Type B pancreatic cell (in vitro differentiated cells): ENCODE data around the gene KAT2B. TPM values are rescaled to one million over a fixed set of nuclear protein-coding genes. Genes with fewer than 3 reads are reported as not detected.

Source experiments
- DNase-seq: peaks from one replicate; pipeline ENCODE4 v3.0.0; 2021; ENCODE audit warnings: mixed read lengths; ENCODE audit not compliant: unreplicated experiment; ENCODE audit errors: extremely low spot score
- H3K27ac Mint-ChIP-seq: 2 replicates; pipeline ENCODE4 v1.8.0; 2021; ENCODE audit warnings: mild to moderate bottlenecking, mixed read lengths
- H3K27me3 Mint-ChIP-seq: 2 replicates; pipeline ENCODE4 v1.8.0; 2021; ENCODE audit warnings: mixed read lengths
- H3K36me3 Mint-ChIP-seq: 2 replicates; pipeline ENCODE4 v1.8.0; 2021; ENCODE audit warnings: mixed read lengths
- H3K4me1 Mint-ChIP-seq: one replicate; pipeline ENCODE4 v1.8.0; 2021; ENCODE audit warnings: mixed read lengths; ENCODE audit not compliant: unreplicated experiment
- H3K4me3 Mint-ChIP-seq: 2 replicates; pipeline ENCODE4 v1.8.0; 2021; ENCODE audit warnings: mild to moderate bottlenecking, mixed read lengths
- H3K9me3 Mint-ChIP-seq: 2 replicates; pipeline ENCODE4 v1.8.0; 2021; ENCODE audit warnings: mixed read lengths
- total RNA-seq: library from RNA; stranded (reverse); gene quantifications from 2 replicates; pipeline ENCODE4 v1.2.1, GENCODE V29; 2021; ENCODE audit warnings: low replicate concordance
- TF ChIP-seq, protein P1 (sequence below): fragments of 200-600 bp; sonication (generic); conservative IDR thresholded peaks from 2 replicates; pipeline ENCODE4 v1.5.0; 2021; ENCODE audit warnings: antibody characterized with exemption, mild to moderate bottlenecking

KAT2B gene
- total RNA-seq, 1 donor from 2014 or later, result 13.2 TPM

DNA sequence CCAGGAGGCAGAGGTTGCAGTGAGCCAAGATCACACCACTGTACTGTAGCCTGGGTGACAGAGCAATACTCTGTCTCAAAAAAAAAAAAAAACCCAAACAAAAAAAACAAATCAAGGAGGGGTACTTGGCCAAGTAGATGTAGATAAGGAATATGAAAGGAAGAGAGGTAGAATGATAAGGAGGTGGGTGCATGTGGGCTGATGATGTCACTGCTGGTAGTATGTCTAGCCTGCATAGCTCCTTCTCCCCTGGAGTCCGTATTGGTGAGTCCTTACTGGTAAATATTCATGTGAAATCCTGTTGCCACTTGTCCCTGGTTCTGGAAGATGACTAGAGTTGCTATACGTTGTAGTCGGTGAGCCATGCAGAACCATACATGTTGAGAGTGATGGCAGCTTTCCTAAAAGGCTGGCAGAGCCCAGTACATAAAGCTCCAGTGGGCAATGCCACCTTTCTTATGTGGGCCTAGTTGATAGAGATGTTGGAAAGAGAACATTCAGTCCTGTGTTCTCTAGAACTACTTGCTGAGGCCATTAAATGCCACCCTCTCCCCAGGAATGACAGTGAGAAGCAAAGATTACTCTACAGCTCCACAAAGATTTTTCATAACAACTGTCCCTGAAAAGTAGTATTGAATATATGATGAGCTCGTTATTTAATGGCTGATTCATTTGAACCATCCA, 11.0 kb downstream of the KAT2B start:
- TF ChIP-seq, protein P1, sequence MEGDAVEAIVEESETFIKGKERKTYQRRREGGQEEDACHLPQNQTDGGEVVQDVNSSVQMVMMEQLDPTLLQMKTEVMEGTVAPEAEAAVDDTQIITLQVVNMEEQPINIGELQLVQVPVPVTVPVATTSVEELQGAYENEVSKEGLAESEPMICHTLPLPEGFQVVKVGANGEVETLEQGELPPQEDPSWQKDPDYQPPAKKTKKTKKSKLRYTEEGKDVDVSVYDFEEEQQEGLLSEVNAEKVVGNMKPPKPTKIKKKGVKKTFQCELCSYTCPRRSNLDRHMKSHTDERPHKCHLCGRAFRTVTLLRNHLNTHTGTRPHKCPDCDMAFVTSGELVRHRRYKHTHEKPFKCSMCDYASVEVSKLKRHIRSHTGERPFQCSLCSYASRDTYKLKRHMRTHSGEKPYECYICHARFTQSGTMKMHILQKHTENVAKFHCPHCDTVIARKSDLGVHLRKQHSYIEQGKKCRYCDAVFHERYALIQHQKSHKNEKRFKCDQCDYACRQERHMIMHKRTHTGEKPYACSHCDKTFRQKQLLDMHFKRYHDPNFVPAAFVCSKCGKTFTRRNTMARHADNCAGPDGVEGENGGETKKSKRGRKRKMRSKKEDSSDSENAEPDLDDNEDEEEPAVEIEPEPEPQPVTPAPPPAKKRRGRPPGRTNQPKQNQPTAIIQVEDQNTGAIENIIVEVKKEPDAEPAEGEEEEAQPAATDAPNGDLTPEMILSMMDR, result no peak
- H3K27ac Mint-ChIP-seq, result no peak overlapping the region
- no peak overlapping the region for H3K4me3 Mint-ChIP-seq
- DNase-seq, result no peak
- peaks cover 10% of the 10 kb centered on the region for H3K9me3 Mint-ChIP-seq
- no peaks in the 10 kb centered on the region for H3K27me3 Mint-ChIP-seq
- no peaks in the 10 kb centered on the region for H3K36me3 Mint-ChIP-seq
- H3K4me1 Mint-ChIP-seq, result peaks cover 25% of the 10 kb centered on the region

DNA sequence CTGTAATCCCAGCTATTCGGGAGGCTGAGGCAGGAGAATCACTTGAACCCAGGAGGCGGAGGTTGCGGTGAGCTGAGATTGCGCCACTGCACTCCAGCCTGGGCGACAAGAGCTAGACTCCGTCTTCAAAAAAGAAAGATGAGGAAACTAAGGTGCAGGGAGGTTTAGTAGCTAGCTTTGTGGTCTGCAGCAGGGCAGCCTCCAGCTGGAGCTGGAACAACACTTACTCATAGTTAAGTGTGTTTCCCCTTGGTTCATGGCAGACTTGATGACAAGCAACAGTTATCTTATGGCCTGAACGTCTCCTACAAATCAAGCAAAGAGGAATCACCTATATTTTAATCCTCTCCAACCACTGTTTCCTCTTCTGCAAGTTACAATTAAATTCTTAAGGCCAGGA, 12.6 kb downstream of the KAT2B start:
- Mint-ChIP-seq H3K27ac (no peak overlapping the region), H3K27me3 (no peaks in the 10 kb centered on the region), H3K4me1 (peaks cover 21% of the 10 kb centered on the region), H3K36me3 (no peaks in the 10 kb centered on the region), H3K4me3 (no peak overlapping the region), H3K9me3 (peaks cover 10% of the 10 kb centered on the region)
- TF ChIP-seq, protein P1, result no peak
- DNase-seq, result no peak

- Mint-ChIP-seq H3K27me3 (no peaks in the 10 kb centered on the region), H3K9me3 (peaks cover 5% of the 10 kb centered on the region), H3K4me1 (peaks cover 7% of the 10 kb centered on the region), H3K4me3 (no peak overlapping the region), H3K27ac (no peak overlapping the region), H3K36me3 (no peaks in the 10 kb centered on the region)
- TF ChIP-seq, protein P1, result no peak
- no peak for DNase-seq
These were observed 14.3 kb downstream of the KAT2B start for GRCh38 chr3:20054549-20054987.

DNA sequence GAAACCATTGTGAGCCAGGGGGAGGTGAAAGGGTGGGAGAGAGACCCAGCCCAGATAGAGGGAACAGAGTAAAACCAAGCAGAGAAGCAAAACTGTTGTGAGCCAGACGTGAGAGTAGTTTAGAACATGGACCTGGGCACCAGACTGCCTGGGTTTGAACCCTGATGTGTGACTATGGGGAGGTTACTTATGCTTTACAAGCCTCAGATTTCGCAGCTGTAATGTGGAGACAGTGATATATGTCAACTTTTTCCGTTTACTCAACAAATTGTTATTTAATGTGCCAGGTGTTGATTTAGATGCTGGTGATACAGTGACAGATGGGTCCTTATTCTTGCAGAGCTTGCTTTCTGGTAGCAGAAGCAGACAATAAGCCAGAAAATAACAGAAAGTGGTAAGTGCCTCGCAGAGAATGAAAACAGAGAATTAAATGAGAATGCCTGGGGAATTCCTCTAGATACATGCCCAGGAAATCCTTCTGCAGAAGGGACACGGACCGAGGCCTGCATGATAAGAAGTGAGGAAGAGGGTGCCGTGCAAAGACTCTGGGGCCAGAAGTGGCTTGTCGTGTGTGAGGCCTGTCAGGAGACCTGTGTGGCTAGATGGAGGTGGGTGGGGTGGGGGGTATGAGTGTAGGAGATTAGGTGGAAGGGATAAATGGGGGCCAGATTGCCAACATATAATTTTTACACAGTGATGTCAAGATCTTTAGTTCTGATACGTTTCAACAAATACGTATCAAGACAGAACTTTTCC, 15.0 kb downstream of the KAT2B start:
- Mint-ChIP-seq H3K27ac (no peak overlapping the region), H3K9me3 (peaks cover 5% of the 10 kb centered on the region), H3K36me3 (no peaks in the 10 kb centered on the region), H3K4me1 (peaks cover 5% of the 10 kb centered on the region), H3K4me3 (no peak overlapping the region), H3K27me3 (no peaks in the 10 kb centered on the region)
- TF ChIP-seq, protein P1, result no peak
- no peak for DNase-seq

GRCh38 chr3:20055842-20056241, 15.6 kb downstream of the KAT2B start:
- no peak for DNase-seq
- no peak overlapping the region for H3K4me3 Mint-ChIP-seq
- no peaks in the 10 kb centered on the region for H3K36me3 Mint-ChIP-seq
- peaks cover 5% of the 10 kb centered on the region for H3K9me3 Mint-ChIP-seq
- no peak overlapping the region for H3K27ac Mint-ChIP-seq
- TF ChIP-seq, protein P1, result no peak
- no peaks in the 10 kb centered on the region for H3K27me3 Mint-ChIP-seq
- H3K4me1 Mint-ChIP-seq, result peaks cover 4% of the 10 kb centered on the region
